Measurements from ENCODE around the gene TUBA4A.

TUBA4A gene

DNA sequence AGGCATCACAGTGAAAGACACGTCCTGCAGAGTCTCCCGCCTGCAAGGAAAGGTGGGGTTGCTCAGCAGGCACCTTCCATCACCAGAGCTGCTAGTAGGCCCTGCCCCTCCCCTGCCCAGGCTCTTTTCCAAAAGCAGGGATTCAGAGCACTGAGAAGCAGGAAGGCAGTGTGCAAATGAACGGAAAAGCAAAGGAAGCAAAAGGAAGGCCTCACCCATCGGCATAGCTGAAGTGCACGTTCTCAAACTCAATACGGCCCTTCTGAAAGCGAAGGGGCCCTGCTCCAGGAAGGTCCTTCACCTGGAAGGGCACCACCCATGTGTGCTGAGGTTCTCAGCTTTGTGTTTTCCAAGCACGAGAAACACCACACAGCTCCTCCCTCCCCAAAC, 40.7 kb downstream of the TUBA4A start:
- Histone ChIP-seq H3K36me3 (ENCODE audit: control insufficient read depth, insufficient read depth, low read length) (peaks cover 24% of the 10 kb centered on the region), H3K27ac (ENCODE audit: low read length) (no peak overlapping the region), H3K9me3 (ENCODE audit: control insufficient read depth, insufficient read depth, low read length) (no peaks in the 10 kb centered on the region), H3K27me3 (ENCODE audit: control insufficient read depth, insufficient read depth, low read length) (no peaks in the 10 kb centered on the region), H3K4me1 (ENCODE audit: control insufficient read depth, insufficient read depth, low read length) (peaks cover 5% of the 10 kb centered on the region), H3K4me3 (ENCODE audit: low read length) (no peak overlapping the region)
- no CpG with 5 or more reads among the region's 8 CpGs for WGBS (ENCODE audit: insufficient coverage, insufficient read length)
- no peak for DNase-seq (ENCODE audit: low read depth, low spot score)

DNA sequence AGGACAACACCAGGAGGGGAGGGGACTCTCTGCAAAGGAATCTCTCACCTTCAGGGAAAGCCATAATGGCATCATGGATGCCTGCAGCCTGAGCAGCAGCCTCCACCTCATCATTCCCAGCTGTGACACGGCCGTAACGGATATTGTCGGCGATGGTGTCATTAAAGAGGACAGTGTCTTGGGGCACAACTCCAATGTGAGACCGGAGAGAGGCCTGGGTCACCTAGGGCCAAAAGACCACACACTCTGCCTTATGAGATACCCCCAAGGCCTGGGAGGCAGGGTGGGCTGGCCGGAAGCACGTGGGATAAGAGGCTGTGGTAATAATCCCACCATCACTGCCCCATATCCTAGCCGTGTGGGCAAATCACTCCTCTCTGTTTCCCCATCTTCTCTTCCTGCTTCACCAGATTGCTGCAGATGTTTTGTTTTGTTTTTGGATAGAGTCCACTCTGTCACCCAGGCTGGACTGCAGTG, 42.8 kb downstream of the TUBA4A start:
- 0 out of 2 replicates have a peak, but pooled peaks cover 1% of the 10 kb centered on the region for H3K4me1 ChIP-seq (ENCODE audit: control insufficient read depth, insufficient read depth, low read length)
- H3K36me3 ChIP-seq (ENCODE audit: control insufficient read depth, insufficient read depth, low read length), result peaks cover 24% of the 10 kb centered on the region
- no peaks in the 10 kb centered on the region for H3K27me3 ChIP-seq (ENCODE audit: control insufficient read depth, insufficient read depth, low read length)
- no peak overlapping the region for H3K4me3 ChIP-seq (ENCODE audit: low read length)
- DNase-seq (ENCODE audit: low read depth, low spot score), result no peak
- H3K27ac ChIP-seq (ENCODE audit: low read length), result no peak overlapping the region
- no CpG with 5 or more reads among the region's 9 CpGs for WGBS (ENCODE audit: insufficient coverage, insufficient read length)
- no peaks in the 10 kb centered on the region for H3K9me3 ChIP-seq (ENCODE audit: control insufficient read depth, insufficient read depth, low read length)

DNA sequence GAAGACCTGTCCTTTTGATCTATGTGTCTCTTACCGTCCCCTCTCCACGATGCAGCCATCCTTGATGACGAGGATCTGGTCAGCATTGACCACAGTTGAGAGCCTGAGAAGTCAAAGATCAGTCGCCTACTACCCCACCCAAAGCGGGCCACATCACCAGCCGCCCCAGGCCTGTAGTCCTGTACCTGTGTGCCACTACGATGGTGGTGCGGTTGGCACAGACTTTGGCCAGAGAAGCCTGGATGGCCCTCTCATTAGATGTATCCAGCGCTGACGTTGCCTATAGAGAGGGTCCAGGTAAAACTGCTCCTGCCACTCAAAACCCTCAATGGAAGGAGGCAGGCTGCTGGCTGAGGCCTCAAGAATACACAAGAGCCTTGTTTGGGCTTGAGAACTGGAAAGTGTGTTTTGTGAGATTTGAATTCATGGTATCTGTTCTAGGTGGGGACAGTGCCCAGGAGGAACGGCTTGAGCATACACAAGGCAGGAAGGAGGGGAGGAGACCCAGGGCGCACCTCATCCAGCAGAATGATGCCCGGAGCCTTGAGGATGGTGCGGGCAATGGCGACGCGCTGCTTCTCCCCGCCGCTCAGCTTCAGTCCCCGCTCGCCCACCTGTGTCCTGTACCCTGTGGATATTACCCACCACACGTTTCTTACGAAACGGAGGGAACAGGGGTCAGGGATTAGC, 43.4 kb downstream of the TUBA4A start:
- Histone ChIP-seq H3K27me3 (ENCODE audit: control insufficient read depth, insufficient read depth, low read length) (no peaks in the 10 kb centered on the region), H3K36me3 (ENCODE audit: control insufficient read depth, insufficient read depth, low read length) (peaks cover 24% of the 10 kb centered on the region), H3K9me3 (ENCODE audit: control insufficient read depth, insufficient read depth, low read length) (no peaks in the 10 kb centered on the region), H3K4me1 (ENCODE audit: control insufficient read depth, insufficient read depth, low read length) (0 out of 2 replicates have a peak, but pooled peaks cover 1% of the 10 kb centered on the region), H3K4me3 (ENCODE audit: low read length) (no peak overlapping the region), H3K27ac (ENCODE audit: low read length) (no peak overlapping the region)
- DNase-seq (ENCODE audit: low read depth, low spot score), result no peak
- WGBS (ENCODE audit: insufficient coverage, insufficient read length), result no CpG with 5 or more reads among the region's 24 CpGs

DNA sequence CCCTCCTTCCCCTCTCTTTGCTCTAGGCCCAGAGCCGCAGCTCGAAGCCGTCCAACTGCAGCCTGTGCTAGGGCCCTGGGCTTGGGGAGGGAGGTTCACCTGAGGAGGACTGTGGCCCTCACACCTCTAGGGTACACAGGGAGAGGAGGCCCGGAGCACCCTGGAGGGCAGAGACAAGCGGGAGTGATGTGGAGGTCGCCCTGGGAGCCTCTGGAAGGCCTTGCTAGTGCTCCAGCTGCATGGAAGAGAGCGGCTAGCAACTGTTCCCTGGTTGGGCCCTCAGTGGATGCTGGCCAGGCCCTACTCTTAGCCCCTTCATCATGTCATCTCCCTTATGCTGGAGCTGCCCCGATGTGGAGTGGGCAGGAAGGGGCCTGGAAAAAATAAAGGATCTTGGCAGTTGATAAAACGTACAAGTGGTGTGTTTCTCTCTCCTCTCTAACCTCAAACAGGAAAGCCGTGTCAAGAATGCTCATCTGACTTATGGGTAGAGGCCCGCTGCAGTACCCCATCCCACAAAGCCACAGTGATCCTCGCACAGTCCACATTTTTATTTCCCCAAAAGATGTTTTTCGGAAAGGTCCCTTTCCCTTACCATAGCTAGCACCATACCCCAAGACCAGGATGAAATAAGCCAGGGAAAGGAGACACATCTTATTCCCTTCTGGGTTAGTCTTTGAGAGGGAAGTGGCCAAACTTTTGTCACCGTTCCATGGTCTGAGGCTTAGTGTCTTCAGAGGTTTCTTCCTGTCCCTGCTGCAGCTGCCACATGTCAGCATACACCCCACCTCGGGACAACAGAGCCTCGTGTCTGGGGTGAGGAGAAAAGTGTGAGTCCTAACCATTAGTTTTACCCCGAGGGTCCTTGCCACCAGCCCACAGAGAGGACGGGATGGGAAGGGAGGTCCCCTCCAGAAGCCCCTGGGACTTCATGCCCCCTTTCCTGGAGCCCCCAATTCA, 44.2 kb downstream of the TUBA4A start:
- Histone ChIP-seq H3K27me3 (ENCODE audit: control insufficient read depth, insufficient read depth, low read length) (no peaks in the 10 kb centered on the region), H3K4me3 (ENCODE audit: low read length) (no peak overlapping the region), H3K27ac (ENCODE audit: low read length) (no peak overlapping the region), H3K9me3 (ENCODE audit: control insufficient read depth, insufficient read depth, low read length) (no peaks in the 10 kb centered on the region), H3K4me1 (ENCODE audit: control insufficient read depth, insufficient read depth, low read length) (0 out of 2 replicates have a peak, but pooled peaks cover 1% of the 10 kb centered on the region), H3K36me3 (ENCODE audit: control insufficient read depth, insufficient read depth, low read length) (peaks cover 21% of the 10 kb centered on the region)
- no CpG with 5 or more reads among the region's 18 CpGs for WGBS (ENCODE audit: insufficient coverage, insufficient read length)
- DNase-seq (ENCODE audit: low read depth, low spot score), result no peak

DNA sequence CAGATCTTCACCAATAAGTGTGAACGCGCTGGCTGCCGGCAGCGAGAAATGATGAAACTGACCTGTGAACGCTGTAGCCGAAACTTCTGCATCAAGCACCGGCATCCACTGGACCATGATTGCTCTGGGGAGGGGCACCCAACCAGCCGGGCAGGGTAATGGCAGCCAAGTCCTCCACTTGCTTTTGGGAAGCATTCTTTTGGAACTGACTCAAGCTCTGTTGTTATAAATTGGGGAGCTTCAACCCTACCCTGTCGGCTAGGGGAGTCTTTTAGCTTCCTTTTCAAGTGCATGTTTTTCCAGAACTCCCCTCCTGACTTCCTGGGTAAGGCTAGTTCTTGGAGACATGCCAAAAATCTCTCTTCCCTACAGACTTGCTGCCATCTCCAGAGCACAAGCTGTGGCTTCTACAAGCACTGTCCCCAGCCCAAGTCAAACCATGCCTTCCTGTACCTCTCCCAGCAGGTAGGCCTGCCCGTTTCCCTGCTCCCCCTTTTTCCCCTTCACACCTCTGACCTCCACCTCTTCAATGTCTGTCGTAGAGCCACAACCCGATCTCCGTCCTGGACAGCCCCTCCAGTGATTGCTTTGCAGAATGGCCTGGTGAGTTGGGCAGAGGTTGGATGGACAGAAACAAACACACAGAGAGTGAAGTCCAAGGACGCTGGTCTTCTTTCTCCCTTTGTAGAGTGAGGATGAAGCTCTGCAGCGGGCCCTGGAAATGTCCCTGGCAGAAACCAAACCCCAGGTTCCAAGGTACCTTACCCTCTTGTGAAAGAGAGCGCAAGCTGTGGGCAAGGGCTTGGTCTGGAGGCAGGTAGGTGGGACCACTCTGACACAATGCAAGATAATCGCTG, 45.6 kb downstream of the TUBA4A start:
- WGBS (ENCODE audit: insufficient coverage, insufficient read length), result no CpG with 5 or more reads among the region's 17 CpGs
- DNase-seq (ENCODE audit: low read depth, low spot score), result no peak
- H3K27ac ChIP-seq (ENCODE audit: low read length), result no peak overlapping the region
- 0 out of 2 replicates have a peak, but pooled peaks cover 1% of the 10 kb centered on the region for H3K4me1 ChIP-seq (ENCODE audit: control insufficient read depth, insufficient read depth, low read length)
- H3K36me3 ChIP-seq (ENCODE audit: control insufficient read depth, insufficient read depth, low read length), result peaks cover 13% of the 10 kb centered on the region
- no peak overlapping the region for H3K4me3 ChIP-seq (ENCODE audit: low read length)
- no peaks in the 10 kb centered on the region for H3K9me3 ChIP-seq (ENCODE audit: control insufficient read depth, insufficient read depth, low read length)
- H3K27me3 ChIP-seq (ENCODE audit: control insufficient read depth, insufficient read depth, low read length), result no peaks in the 10 kb centered on the region

DNA sequence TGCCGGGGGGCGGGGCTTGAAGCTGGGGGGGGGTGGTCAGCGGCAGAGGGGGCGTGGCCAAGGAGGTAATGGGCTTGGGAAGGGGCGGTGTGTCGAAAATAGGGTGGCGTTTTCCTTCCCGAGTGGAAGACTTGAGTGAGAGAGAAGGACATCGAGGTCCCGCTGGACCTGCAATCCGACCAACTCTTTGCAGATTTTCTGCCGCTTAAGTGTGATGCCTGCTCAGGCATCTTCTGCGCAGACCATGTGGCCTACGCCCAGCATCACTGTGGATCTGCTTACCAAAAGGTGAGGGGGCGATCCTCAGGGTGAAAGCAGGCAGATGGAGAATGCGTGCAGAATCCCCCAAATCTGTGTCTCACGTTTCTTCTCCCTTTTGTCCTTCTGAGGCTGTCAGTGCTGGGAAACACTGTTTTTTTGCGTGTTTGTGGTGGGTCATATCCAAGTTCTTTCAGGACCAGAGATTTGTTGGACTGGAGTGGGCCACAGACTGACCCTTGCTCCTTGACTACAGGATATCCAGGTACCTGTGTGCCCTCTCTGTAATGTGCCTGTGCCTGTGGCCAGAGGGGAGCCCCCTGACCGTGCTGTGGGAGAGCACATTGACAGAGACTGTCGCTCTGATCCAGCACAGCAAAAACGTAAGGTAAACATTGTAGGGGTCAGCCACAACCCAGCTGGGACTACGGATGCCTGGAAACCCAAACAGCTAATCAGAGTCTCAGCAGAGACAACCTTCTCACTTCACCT, 46.4 kb downstream of the TUBA4A start:
- Histone ChIP-seq H3K36me3 (ENCODE audit: control insufficient read depth, insufficient read depth, low read length) (peaks cover 9% of the 10 kb centered on the region), H3K27ac (ENCODE audit: low read length) (no peak overlapping the region), H3K27me3 (ENCODE audit: control insufficient read depth, insufficient read depth, low read length) (no peaks in the 10 kb centered on the region), H3K9me3 (ENCODE audit: control insufficient read depth, insufficient read depth, low read length) (no peaks in the 10 kb centered on the region), H3K4me3 (ENCODE audit: low read length) (peak overlapping the region; percentile 43; the same call in 1 of the 2 replicates), H3K4me1 (ENCODE audit: control insufficient read depth, insufficient read depth, low read length) (0 out of 2 replicates have a peak, but pooled peaks cover 1% of the 10 kb centered on the region)
- WGBS (ENCODE audit: insufficient coverage, insufficient read length), result no CpG with 5 or more reads among the region's 22 CpGs
- DNase-seq (ENCODE audit: low read depth, low spot score), result no peak

DNA sequence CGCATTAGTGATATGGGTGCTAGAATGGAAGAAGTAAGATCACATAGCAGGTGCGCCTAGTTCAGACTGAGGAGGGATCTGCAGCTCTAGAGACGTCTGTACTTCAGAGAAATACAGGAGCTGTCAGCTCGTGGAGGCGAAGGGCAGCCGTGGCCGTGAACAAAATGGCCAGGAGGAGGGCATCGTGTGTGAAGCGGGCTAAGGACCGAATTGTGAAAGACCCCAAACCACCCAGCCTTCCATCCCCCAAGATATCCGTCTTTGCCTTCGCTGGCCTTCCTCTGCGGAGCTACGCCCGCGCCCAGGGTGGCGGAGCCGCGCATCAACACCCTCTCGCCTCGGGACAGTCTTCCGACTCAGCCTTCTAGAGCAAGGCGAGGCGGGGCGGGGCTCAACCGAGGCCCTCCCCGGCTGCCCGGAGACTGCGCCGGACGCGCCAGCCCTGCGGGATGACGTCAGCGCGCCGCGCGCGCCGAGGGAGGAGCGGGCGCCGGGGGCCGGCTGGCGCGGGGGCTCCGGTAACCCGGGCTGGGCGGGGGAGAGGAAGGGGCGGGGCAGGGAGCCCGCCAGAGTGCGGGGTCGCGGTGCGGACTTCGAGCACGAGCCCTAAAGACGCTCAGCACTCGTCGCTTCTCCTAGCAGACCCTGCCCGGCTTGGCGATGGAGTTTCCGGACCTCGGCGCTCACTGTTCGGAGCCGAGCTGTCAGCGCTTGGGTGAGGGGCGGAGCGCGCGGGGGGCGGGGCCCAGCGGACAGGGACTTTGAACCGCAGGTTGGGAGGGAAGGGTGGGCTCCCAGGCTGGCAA, 47.2 kb downstream of the TUBA4A start, which contains the start of gene ZFAND2B:
TSS of gene ZFAND2B (plus strand) at position 455 of the 806 bp plus-strand sequence. CDS start at position 661, 206 bp downstream.
- H3K36me3 ChIP-seq (ENCODE audit: control insufficient read depth, insufficient read depth, low read length), result peaks cover 7% of the 10 kb centered on the region
- no CpG with 5 or more reads among the region's 76 CpGs for WGBS (ENCODE audit: insufficient coverage, insufficient read length)
- H3K27me3 ChIP-seq (ENCODE audit: control insufficient read depth, insufficient read depth, low read length), result no peaks in the 10 kb centered on the region
- DNase-seq (ENCODE audit: low read depth, low spot score), result no peak
- H3K9me3 ChIP-seq (ENCODE audit: control insufficient read depth, insufficient read depth, low read length), result no peaks in the 10 kb centered on the region
- H3K4me1 ChIP-seq (ENCODE audit: control insufficient read depth, insufficient read depth, low read length), result 0 out of 2 replicates have a peak, but pooled peaks cover 1% of the 10 kb centered on the region
- H3K4me3 ChIP-seq (ENCODE audit: low read length), result peak within 1 kb of the TSS; percentile 73; the same call in 1 of the 2 replicates
- no peak within 1 kb of the TSS for H3K27ac ChIP-seq (ENCODE audit: low read length)

DNA sequence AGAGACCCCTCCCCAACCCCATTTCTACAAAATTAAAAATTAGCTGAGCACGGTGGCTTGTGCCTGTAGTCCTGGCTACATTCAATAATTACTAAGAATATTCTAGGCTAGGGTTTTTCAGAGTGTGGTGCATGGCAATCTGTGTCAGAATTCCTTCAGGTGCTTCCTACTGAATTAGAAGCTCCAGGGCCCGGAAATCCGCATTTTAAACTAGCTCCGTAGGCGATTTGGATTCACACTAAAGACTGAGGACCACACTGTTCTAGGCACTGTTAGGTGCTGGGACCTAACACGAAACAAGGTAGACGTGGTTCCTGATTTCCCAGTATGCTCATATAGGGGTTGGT, 47.8 kb downstream of the TUBA4A start:
- H3K9me3 ChIP-seq (ENCODE audit: control insufficient read depth, insufficient read depth, low read length), result no peaks in the 10 kb centered on the region
- DNase-seq (ENCODE audit: low read depth, low spot score), result no peak
- peak overlapping the region; percentile 73; the same call in 1 of the 2 replicates for H3K4me3 ChIP-seq (ENCODE audit: low read length)
- no CpG with 5 or more reads among the region's 7 CpGs for WGBS (ENCODE audit: insufficient coverage, insufficient read length)
- no peaks in the 10 kb centered on the region for H3K27me3 ChIP-seq (ENCODE audit: control insufficient read depth, insufficient read depth, low read length)
- H3K4me1 ChIP-seq (ENCODE audit: control insufficient read depth, insufficient read depth, low read length), result 0 out of 2 replicates have a peak, but pooled peaks cover 1% of the 10 kb centered on the region
- H3K36me3 ChIP-seq (ENCODE audit: control insufficient read depth, insufficient read depth, low read length), result peaks cover 4% of the 10 kb centered on the region
- no peak overlapping the region for H3K27ac ChIP-seq (ENCODE audit: low read length)

DNA sequence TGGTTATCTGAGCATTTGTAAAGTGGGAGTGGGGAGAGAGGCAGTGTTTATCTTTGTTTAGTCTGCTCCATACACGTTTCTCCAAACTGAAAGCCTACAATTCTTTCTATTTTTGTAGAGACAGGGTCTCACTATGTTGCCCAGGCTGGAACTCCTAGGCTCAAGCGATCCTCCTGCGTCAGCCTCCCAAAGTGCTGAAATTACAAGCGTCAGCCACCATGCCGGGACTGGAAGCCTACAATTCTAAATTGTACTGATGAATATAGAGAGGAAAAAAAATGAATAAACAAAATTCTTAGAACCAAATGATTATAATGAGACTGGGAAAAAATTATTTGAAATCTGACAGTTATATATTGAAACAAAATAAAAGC, 48.6 kb downstream of the TUBA4A start:
- Histone ChIP-seq H3K4me3 (ENCODE audit: low read length) (no peak overlapping the region), H3K4me1 (ENCODE audit: control insufficient read depth, insufficient read depth, low read length) (0 out of 2 replicates have a peak, but pooled peaks cover 1% of the 10 kb centered on the region), H3K36me3 (ENCODE audit: control insufficient read depth, insufficient read depth, low read length) (no peaks in the 10 kb centered on the region; the same call in 1 of the 2 replicates), H3K27ac (ENCODE audit: low read length) (no peak overlapping the region), H3K9me3 (ENCODE audit: control insufficient read depth, insufficient read depth, low read length) (no peaks in the 10 kb centered on the region), H3K27me3 (ENCODE audit: control insufficient read depth, insufficient read depth, low read length) (no peaks in the 10 kb centered on the region)
- no peak for DNase-seq (ENCODE audit: low read depth, low spot score)
- WGBS (ENCODE audit: insufficient coverage, insufficient read length), result no CpG with 5 or more reads among the region's 5 CpGs
